DOHH2 (cell line): ENCODE measurements around the gene IPO8.
"Not testable (repeated sequence)": the region's sequence is repeated elsewhere in the genome, so short reads cannot be mapped to it uniquely, and the experiment has no call there.

Experiments used
- H3F3A ChIP-seq: fragments of 200-600 bp; sonication (generic), shearing (Covaris generic); 2 replicates; pipeline ENCODE4 v1.6.0; 2016; ENCODE audit warnings: antibody characterized with exemption, mild to moderate bottlenecking; ENCODE audit not compliant: control insufficient read depth, insufficient read depth
- H3K27ac ChIP-seq: fragments of 200-600 bp; sonication (generic); 2 replicates; pipeline ENCODE4 v1.5.1; 2014; ENCODE audit warnings: low read depth, mild to moderate bottlenecking, low read length, moderate library complexity
- H3K27me3 ChIP-seq: fragments of 200-600 bp; sonication (generic); 2 replicates; pipeline ENCODE4 v1.6.1; 2014; ENCODE audit warnings: mild to moderate bottlenecking, low read length, mixed read lengths; ENCODE audit not compliant: control insufficient read depth
- H3K36me3 ChIP-seq: fragments of 200-600 bp; sonication (generic); 2 replicates; pipeline ENCODE4 v1.6.1; 2014; ENCODE audit warnings: mild to moderate bottlenecking, low read length, moderate library complexity, mixed read lengths; ENCODE audit not compliant: control insufficient read depth
- H3K4me1 ChIP-seq: fragments of 200-600 bp; sonication (generic); 2 replicates; pipeline ENCODE4 v1.6.1; 2014; ENCODE audit warnings: mild to moderate bottlenecking, low read length, mixed read lengths; ENCODE audit not compliant: control insufficient read depth
- H3K4me2 ChIP-seq: fragments of 200-600 bp; sonication (generic); 2 replicates; pipeline ENCODE4 v1.6.0; 2014; ENCODE audit warnings: mild to moderate bottlenecking, low read length, moderate library complexity
- H3K4me3 ChIP-seq: fragments of 200-600 bp; sonication (generic); 2 replicates; pipeline ENCODE4 v1.5.1; 2014; ENCODE audit warnings: mild to moderate bottlenecking, low read length, mixed read lengths
- H3K79me2 ChIP-seq: fragments of 200-600 bp; sonication (generic); 2 replicates; pipeline ENCODE4 v1.6.1; 2014; ENCODE audit warnings: mild to moderate bottlenecking, low read length, mixed read lengths; ENCODE audit not compliant: control insufficient read depth
- H3K9me2 ChIP-seq: fragments of 200-600 bp; sonication (generic); replicated peaks from 2 replicates; pipeline ENCODE4 v1.6.1; 2014; ENCODE audit warnings: mild to moderate bottlenecking, low read length, mixed read lengths; ENCODE audit not compliant: control insufficient read depth
- H3K9me3 ChIP-seq: fragments of 200-600 bp; sonication (generic); 2 replicates; pipeline ENCODE4 v1.6.1; 2014; ENCODE audit warnings: antibody characterized with exemption, low read length, mixed read lengths; ENCODE audit not compliant: control insufficient read depth, insufficient read depth
- H4K20me1 ChIP-seq: fragments of 200-600 bp; sonication (generic); 2 replicates; pipeline ENCODE4 v1.6.0; 2014; ENCODE audit warnings: low read depth, mild to moderate bottlenecking, antibody characterized with exemption, low read length, moderate library complexity; ENCODE audit not compliant: control insufficient read depth, insufficient read depth
- EZH2phosphoT487 ChIP-seq: fragments of 200-600 bp; sonication (generic); IDR thresholded peaks from 2 replicates; pipeline ENCODE4 v1.6.1; 2017; ENCODE audit warnings: borderline replicate concordance, mild to moderate bottlenecking, antibody characterized with exemption, low read length, moderate library complexity, mixed read lengths
- TF ChIP-seq, protein P1 (sequence below): fragments of 200-600 bp; sonication (generic); IDR thresholded peaks from one replicate; pipeline ENCODE4 v1.5.1; 2014; ENCODE audit warnings: antibody characterized with exemption, mild to moderate bottlenecking, low read depth, low read length; ENCODE audit not compliant: poor library complexity, severe bottlenecking

Gene IPO8

DNA sequence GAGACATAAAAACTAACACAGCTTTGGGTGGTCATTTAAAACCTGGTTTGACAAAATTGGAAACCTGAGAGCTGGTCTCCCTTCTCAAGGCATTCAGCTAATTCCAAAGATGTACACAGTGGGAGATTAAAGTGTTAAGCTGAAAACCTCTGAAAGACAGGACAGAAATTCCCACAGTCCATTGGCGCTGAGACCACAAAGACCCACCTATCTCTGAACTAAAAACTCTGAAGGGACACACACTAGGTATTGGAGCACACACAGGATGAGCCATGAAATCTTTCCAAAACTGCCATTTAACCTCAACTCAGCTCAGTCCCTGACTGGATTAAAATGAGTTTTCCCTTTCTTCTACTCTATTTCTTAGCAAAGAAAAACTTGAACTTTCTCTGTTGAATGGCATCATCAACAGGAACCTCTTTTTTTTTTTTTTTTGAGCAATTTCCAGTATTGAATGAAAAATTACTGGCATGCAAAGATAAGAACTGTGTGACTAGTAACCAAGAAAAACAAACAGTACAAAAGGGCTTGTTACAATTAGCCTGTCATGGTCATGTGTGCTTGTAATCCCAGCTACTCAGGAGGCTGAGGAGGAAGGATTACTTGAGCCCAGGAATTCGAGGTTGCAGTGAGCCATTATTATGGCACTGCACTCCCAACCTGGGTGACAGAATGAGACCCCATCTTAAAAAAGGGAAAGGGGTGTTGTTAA, 82.4 kb downstream of the IPO8 start:
- Histone ChIP-seq H3K27me3 (no peaks in the 10 kb centered on the region), H3K9me2 (no peaks in the 10 kb centered on the region), H3K27ac (no peak overlapping the region), H3K9me3 (no peaks in the 10 kb centered on the region), H3K4me2 (no peak overlapping the region), H3K4me1 (no peaks in the 10 kb centered on the region), H3F3A (no peaks in the 10 kb centered on the region), H3K79me2 (no peaks in the 10 kb centered on the region), H4K20me1 (no peaks in the 10 kb centered on the region), H3K4me3 (no peak overlapping the region), H3K36me3 (no peaks in the 10 kb centered on the region)
- TF ChIP-seq, protein P1, sequence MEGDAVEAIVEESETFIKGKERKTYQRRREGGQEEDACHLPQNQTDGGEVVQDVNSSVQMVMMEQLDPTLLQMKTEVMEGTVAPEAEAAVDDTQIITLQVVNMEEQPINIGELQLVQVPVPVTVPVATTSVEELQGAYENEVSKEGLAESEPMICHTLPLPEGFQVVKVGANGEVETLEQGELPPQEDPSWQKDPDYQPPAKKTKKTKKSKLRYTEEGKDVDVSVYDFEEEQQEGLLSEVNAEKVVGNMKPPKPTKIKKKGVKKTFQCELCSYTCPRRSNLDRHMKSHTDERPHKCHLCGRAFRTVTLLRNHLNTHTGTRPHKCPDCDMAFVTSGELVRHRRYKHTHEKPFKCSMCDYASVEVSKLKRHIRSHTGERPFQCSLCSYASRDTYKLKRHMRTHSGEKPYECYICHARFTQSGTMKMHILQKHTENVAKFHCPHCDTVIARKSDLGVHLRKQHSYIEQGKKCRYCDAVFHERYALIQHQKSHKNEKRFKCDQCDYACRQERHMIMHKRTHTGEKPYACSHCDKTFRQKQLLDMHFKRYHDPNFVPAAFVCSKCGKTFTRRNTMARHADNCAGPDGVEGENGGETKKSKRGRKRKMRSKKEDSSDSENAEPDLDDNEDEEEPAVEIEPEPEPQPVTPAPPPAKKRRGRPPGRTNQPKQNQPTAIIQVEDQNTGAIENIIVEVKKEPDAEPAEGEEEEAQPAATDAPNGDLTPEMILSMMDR = no peak

DNA sequence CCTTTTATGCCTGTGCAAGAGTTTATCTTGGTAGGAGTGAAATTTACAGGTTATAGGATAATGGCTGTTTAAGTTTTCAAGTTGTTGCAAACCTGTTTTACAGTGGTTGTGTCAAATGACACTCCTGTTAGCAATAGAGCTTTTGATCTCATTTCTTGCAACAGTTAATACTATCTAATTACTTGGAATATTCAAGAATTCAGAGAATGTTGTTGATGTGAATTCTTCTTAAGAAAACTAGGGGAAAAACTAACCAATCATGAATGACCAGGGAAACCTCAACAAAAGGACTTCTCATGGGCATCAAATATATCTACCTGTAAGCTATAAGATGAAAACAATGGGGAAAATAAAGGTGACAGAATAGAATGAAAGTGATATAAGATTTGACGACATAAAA, 85.0 kb downstream of the IPO8 start:
- TF ChIP-seq, protein P1 = no peak
- no peak for TF ChIP-seq EZH2phosphoT487
- Histone ChIP-seq H3K9me2 (no peaks in the 10 kb centered on the region), H3K79me2 (no peaks in the 10 kb centered on the region), H3K4me2 (no peak overlapping the region), H3K4me1 (no peaks in the 10 kb centered on the region), H3K36me3 (no peaks in the 10 kb centered on the region), H4K20me1 (no peaks in the 10 kb centered on the region), H3K27ac (no peak overlapping the region), H3K9me3 (no peaks in the 10 kb centered on the region), H3F3A (no peaks in the 10 kb centered on the region), H3K4me3 (no peak overlapping the region), H3K27me3 (no peaks in the 10 kb centered on the region)

DNA sequence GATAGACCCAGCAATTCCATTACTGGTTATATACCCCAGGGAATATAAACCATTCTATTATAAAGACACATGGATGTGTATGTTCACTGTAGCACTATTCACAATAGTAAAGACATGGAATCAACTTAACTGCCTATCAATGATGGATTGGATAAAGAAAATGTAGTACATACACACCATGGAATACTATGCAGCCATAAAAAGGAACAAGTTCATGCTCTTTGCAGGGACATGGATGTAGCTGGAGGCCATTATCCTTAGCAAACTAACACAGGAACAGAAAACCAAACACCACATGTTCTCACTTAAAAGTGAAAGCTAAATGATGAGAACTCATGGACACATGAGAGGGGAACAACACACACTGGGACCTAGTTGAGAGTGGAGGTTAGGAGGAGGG, 85.8 kb downstream of the IPO8 start:
- not testable (repeated sequence) for H4K20me1 ChIP-seq, H3K27me3 ChIP-seq, H3K4me2 ChIP-seq, H3K36me3 ChIP-seq, H3F3A ChIP-seq, H3K79me2 ChIP-seq, H3K9me3 ChIP-seq, H3K4me1 ChIP-seq, H3K4me3 ChIP-seq, H3K27ac ChIP-seq, H3K9me2 ChIP-seq

DNA sequence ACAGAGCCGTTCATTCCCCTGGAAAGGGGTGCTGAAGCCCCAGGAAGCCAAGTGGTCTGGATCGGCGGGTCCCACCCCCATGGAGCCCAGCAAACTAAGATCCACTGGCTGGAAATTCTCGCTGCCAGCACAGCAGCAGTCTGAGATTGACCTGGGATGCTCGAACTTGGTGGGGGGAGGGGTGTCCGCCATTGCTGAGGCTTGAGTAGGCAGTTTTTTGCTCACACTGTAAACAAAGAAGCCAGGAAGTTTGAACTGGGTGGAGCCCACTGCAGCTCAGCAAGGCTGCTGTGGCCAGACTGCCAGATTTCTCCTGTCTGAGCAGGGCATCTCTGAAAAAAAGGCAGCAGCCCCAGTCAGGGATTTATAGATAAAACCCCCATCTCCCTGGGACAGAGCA, 91.4 kb downstream of the IPO8 start:
- not testable (repeated sequence) for H3K4me1 ChIP-seq, H3K79me2 ChIP-seq, H3K4me2 ChIP-seq, H3K36me3 ChIP-seq, H3K27ac ChIP-seq, H3K9me3 ChIP-seq, H3K27me3 ChIP-seq, H3F3A ChIP-seq, H3K9me2 ChIP-seq, H3K4me3 ChIP-seq, H4K20me1 ChIP-seq
